HG03045 (cell line): ENCODE measurements around the gene SPESP1.
"Not testable (repeated sequence)": the region's sequence is repeated elsewhere in the genome, so short reads cannot be mapped to it uniquely, and the experiment has no call there.

Experiments used
- ATAC-seq: cut with Tn5 transposase; IDR thresholded peaks from one replicate; pipeline ENCODE4 v1.9.1; 2021; ENCODE audit warnings: mild to moderate bottlenecking, moderate library complexity; ENCODE audit not compliant: unreplicated experiment

The SPESP1 gene

DNA sequence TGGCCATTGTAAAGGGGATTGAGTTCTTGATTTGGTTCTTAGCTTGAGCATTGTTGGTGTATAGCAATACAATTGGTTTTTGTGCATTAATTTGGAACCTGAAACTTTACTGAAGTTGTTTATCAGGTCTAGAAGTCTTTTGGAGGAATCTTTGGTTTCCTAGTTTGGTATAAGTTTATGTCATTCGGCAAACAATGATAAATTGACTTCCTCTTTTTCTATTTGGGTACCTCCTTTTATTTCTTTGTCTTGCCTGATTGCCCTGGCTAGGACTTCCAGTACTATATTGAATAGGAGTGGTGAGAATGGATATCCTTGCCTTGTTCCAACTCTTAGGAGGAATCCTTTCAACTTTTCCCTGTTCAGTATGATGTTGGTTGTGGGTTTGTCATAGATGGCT lies 32.1 kb downstream of the SPESP1 start:
- no peak for ATAC-seq

DNA sequence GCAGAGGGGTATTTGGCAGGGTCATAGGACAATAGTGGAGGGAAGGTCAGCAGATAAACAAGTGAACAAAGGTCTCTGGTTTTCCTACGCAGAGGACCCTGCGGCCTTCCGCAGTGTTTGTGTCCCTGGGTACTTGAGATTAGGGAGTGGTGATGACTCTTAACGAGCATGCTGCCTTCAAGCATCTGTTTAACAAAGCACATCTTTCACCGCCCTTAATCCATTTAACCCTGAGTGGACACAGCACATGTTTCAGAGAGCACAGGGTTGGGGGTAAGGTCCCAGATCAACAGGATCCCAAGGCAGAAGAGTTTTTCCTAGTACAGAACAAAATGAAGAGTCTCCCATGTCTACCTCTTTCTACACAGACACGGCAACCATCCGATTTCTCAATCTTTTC lies 33.4 kb downstream of the SPESP1 start:
- ATAC-seq: not testable (repeated sequence)

DNA sequence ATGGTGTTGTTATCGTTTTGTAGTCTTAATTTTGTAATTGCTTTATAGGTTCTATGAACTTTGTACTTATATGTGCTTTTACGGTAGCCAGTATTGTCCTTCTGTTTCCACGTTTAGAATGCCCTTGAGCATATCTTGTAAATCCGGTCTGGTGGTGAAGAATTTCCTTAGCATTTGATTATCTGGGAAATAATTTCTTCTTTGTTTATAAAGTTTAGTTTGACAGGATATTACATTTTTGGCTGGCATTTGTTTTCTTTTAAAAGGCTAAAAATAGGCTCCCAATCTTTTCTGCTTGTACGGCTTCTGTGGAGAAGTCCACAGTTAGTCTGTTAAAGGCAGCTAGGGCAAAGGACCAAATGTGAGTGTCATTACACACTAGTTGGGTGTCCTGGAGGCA lies 36.7 kb downstream of the SPESP1 start:
- no peak for ATAC-seq

DNA sequence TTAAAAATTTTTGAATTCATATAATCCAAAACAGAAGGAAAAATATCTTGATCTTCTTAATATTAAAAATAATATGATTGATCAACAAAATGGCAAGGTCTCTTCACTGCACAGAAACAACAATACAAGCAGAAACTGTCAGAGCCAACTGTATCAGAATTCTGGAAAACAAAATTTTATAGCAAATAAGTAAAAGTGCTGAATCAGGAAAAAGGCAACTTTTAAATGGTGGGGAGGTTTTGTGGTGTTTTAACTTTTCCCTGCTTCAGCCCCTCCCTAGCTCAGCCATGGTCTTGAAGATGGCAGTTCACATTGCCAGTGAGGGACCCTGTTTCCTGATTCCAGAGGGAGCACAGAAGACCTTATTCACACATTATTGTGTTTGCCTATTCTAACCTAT lies 37.6 kb downstream of the SPESP1 start:
- no peak for ATAC-seq

DNA sequence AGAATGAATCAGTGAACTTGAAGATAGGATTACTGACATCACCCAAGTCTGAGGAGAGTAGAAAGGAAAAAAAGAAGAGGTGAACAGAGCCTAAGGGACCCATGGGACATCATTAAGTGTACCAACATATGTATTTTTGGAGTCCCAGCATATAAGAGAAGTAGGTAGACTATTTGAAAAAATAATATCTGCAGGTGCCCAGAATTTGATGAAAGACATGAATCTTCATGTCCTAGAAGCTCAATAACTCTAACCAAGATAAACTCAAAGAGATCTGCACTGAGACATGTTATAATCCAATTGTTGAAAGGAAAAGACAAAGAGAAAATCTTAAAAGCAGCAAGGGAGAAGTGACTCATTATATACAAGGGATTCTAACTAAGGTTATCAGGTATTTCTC lies 39.0 kb downstream of the SPESP1 start:
- no peak for ATAC-seq

DNA sequence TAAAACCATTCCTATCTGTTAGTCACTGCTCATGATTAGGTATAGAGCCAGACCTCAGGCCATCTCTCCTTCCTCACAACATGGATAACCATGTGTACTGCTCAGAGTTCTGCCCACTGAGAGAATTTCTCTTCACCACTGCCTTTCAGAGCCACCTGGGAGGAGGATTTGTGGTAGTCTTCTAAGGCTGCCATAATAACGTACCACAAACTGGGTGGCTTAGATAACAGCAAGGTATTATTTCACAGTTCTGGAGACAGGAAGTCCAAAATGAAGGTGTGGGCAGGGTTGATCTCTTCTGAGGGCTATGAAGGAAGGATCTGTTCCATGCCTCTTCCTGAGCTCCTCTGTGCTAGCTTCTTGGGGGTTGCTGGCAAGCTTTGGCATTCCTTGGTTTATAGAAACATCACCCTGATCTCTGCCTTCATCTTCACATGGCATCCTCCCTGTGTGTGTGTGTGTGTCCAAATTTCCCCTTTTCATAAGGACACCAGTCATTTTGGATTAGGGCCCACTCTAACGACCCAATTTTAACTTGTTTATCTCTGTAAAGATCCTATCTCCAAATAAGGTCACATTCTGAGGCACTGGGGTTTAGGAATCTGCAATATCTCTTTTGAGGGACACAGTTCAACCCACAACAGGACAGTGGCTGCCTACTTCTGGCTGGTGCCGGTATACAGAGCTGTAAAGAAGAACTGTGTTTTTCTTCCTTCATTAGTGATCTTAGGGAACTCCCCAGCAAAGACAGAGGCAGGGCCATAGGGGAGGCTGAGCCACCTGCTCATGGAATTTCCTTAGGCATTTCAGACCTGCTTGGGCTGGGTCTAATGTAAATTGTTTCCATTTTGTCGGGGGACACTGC lies 42.1 kb downstream of the SPESP1 start:
- no peak for ATAC-seq

DNA sequence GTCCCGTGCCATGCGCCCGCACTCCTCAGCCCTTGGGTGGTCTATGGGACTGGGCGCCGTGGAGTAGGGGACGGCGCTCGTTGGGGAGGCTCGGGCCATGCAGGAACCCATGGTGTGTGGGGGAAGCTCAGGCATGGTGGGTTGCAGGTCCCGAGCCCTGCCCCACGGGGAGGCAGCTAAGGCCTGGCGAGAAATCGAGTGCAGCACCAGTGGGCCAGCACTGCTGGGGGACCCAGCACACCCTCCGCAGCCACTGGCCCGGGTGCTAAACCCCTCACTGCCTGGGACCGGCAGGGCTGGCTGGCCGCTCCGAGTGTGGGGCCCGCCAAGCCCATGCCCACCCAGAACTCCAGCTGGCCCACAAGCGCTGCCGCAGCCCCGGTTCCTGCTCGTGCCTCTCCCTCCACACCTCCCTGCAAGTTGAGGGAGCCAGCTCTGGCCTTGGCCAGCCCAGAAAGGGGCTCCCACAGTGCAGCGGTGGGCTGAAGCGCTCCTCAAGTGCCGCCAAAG lies 45.4 kb downstream of the SPESP1 start:
- ATAC-seq: not testable (repeated sequence)

DNA sequence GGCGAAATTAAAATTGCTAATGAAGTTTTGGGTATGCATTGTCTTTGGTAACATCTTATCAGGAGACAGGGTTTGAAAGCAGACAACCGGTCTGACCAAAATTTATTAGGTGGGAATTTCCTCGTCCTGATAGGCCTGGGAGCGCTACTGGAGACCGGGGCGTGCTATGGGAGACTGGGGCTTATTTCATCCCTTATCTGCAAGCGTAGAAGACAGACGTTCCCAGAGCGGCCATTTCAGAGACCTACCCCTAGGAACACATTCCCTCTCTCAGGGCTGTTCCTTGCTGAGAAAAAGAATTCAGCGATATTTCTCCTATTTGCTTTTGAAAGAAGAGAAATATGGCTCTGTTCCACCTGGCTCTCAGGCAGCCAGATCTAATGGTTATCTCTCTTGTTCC lies 47.1 kb downstream of the SPESP1 start:
- ATAC-seq: not testable (repeated sequence)

DNA sequence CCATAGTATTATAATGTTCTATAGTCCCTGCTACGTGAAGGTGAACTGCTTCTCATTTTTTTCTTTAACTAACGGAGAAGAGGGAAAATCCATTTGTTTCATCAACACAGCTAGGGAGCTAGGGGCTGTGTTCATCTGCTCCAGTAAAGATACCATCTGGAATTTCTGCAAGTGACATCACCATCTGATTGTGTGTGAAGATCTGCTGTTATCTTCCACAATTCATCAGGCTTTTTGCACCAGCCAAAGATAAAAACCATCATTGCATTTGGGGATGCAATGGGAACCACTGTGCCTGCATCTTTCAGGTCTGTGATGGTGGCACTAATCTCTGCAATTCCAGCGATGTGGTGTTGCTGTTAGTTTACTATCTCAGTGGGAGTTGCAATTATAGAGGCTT lies 48.7 kb downstream of the SPESP1 start:
- no peak for ATAC-seq

DNA sequence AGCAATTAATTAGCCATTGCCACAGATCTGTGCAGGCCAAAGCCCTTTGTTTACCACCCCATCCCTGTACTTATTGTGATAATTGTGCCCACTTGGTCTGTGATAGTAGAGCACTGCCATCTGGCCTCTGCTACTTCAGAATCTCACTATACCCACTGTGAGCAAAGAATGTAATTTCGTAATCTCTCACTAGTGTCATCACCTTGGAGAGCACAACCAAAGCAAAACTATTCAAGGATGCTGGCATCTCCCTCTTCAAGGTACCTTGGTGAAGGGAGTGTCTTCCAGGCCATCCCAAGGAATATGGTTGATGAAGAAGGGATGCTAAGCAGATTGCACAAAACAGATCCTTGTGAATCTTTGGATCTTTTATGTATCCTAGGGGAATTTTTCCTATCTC lies 49.5 kb downstream of the SPESP1 start:
- ATAC-seq: no peak

DNA sequence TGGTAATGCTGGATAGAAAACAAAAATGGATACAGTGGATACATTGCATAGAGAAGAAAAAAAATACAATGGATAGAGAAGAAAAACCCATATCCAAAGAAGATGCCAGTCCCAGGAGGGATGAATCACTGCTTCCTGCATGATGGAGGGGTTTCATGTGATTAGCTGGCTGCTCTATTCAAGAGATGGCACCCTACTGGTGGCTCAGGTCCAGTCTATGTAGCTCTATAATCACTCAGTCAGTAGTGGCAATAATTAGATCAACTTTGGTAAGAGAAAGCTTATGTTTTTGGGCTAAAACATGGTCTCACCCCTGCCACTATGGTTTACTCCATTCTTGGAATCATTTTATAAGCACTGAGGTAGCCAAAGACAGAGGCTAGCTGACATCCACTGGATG lies 50.5 kb downstream of the SPESP1 start:
- ATAC-seq: no peak

DNA sequence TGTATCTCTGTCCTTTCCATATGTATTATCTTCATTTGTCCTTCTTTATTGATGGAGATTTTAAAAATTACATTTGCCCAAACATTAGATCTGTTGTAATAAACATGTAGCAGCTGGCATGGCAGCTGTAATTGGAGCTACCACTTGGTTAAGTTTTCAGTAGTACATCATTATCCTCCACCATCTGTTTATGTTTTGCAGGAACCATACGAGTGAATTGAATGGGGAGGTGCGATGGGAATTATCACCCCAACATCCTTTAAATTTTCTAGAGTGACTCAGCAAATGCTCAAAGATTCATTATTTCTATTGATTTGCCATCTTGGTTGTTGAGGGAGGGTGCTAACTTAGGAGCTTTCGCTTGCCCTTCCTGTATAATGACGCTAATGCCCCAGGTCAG lies 51.6 kb downstream of the SPESP1 start:
- no peak for ATAC-seq

DNA sequence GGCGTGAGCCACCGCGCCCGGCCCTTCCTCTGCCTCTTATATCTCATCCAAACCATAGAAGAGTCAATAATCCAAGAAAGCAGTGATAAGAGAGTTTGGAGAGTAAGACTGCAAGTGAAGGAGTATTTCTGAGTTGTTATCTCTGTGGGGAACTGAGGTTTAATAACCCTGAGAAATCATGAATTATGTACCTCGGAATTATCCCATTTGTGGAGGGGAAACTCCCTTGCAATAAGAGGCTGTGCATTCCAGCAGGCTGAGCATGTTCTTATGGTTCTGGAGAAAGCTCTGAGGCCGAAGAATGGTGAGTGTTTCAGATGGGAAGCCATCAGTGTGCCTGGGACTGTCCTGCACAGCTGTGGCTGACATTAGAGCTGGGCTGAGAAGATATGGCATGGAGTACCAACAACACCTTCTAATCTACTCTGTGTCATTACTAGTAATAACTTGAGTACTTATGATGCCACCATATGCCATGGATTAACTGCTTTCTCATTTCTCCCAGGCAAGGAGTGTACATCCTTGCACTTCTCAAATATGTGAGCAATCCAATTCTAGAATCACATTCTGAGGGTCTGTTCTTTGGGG lies 52.7 kb downstream of the SPESP1 start:
- ATAC-seq: no peak

DNA sequence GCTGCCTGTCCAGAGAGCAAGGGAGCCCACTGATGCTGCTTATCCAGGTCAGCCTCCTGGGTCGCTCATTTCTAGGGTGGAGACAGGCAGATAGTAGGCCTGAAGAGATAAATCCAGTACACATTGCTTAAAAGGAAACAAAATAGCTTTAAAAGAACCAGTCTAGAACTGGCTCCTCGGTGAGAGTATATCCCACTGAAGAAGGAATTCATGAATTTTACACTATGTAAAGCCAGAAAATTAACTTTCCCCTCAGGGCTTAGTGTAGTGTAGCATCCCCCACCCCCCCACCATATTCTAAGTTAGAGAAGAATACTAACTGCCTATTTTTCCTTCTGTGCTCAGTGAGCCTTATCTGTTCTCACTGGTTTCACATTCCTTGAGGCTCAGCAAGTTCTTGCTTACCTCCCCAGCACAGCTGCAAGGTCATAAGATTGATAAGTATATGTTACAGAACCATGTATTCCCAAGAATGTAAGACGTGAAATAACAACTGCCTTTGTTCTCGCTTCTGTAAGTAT lies 53.7 kb downstream of the SPESP1 start:
- no peak for ATAC-seq

DNA sequence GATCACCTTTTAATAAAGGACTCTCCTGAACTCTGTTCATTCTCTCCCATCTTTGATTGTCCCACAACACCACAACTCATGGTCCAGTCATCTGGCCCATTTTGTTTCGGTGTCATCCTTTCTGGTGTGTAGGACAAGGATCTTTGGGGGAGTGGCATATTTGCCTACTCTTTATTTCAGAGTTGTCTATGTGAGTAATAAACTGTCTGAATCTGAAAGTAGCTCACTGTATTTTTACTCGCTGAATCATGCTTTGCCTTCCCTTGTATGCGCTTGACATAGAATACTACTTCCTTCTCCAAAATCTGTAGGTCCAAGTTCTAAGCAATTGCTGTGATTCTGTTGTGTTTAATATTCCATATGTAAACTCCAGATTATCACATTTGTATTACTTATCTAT lies 54.3 kb downstream of the SPESP1 start:
- no peak for ATAC-seq

DNA sequence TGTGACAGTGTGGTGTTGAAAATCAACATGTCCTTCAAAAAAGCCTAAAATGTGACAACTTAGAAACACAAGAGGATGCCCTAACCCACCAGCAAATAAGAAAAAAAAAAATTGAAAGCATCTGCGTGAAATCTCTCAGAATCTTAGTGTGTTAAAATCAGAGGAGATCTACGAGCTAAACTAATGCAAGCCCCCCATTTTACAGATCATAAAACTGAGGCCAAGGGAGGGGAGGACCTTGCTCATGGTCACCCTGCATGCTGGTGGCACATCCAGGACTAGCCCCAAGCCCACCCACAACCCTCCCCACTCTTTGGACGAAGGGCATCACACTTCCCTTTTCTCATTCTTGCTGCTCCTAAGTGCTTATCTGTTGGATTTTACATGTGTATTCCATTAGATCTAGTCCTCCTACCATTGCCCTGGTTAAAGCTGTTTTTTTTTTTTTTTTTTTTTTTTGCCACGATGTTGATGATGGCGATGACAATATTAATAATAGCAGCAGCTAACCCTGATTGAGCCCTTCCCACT lies 55.1 kb downstream of the SPESP1 start:
- ATAC-seq: no peak

DNA sequence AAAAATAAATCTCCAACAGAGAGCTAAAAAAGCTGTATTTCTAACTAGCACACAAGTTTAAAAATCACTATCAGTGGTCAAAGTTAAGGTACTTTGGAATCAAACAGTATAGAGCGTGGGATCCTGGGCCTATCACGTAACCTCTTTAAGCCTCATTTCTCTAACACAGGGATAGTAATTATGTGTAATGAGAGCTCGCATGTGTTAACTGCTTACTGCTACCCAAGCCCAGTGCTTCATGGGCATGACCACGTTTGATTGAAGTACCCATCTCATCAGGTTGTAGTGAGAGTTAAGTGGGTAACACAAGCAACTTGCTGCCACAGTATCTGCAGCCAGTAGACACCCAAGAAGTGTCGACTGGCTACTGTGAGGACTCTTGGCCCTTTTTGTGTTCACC lies 56.0 kb downstream of the SPESP1 start:
- ATAC-seq: no peak

DNA sequence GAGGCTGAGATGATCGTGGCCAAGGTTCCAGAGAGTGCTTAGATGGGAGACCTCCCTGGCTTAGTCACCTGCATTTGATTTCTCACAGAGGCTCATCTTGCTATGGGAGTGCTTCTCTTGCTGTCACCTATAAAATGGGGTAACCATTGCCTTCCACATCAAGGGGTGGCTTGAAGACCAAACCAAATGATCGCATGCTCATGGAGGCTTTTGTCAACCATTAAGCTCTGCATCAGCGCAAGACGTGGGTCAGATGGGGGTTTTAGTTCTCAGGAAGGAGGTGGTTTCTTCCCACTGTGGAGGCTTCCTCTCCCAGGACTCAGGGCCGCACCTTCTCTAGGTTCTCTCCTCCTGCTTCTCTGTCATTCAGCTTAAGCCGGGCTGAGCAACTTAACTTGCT lies 56.8 kb downstream of the SPESP1 start:
- no peak for ATAC-seq

DNA sequence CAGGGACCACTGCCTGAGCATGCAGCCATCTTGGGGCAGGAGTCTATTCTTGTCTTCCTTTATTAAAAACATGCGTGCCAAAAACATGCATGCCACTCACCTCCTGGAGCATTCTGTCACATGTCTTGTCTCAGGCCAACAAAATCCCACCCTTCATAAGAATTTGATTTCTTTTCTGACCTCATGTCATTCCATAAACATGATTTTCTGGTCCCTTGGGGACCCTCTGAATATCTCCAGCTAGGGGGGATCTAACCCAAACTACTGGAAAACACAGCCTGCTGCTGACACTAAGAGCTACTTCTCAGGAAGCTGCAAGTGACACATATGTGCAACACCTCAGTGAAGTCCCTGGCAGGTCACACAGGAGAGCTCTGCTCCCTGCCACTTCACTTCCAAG lies 57.4 kb downstream of the SPESP1 start:
- ATAC-seq: no peak

DNA sequence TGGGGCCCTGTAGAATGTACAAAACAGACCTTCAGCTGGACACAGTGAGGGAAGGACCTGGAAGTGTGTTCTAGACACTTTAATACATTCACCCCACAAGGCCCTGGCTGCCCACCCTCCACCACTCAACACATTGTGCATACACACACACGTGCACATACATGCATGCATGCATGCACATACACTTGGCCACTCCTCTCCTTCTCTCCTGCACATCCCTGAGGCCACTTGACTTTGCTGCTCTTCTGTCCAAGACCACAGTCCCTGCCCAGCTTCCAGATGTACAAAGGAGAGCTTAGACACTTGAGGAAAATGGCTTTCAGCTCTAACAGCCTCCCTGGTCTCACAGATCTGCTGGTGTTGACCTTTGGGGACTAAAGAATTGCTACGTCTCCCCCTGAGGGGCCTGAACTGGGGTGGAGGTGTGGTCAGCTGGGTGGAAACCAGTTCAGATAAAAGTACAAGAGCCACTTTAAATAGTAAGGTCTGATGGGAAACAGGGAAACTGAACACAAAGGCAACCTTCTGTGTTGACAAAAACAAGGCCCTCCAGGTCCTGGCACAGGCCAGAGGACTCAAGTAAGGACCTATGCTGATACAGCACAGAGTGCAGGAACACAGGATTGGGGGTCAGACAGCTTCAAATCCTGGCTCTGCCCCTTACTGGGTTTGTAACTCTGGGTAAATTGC lies 59.4 kb downstream of the SPESP1 start:
- no peak for ATAC-seq

DNA sequence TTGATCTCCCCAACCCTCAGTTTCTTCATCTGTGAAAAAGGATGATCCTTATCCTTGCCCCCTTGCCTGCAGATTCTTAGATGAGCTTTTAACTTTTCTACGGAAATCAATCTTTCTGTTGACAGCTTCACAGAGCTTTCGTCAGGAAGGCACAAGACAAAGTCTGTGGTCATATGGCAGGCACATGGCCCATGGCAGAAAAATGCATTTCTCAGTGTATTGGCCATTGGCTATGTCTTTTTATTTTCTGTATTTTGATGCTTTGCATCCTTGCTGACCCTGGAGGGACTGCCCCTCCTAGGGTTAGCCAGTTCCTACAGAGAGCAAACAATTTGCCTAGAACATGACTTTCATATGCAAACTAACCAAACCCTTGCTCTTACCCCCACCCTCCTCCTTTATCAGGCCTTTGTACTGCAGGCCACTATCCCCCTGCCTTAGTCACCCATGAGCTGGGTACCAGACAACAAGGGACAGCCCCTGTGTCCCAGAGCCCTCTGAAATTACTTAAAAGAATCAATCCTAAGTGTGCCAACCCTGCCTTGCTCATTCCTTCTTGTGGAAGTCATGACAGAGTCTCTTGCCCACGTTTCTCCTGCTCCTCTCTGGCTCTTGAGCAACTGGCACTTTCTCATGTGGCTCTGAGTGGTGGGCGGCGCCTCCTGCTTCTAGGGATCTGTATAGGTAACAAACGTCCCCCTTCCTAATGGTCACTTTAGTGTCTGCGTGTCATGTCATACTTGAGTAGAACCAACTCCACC lies 60.1 kb downstream of the SPESP1 start:
- no peak for ATAC-seq
